HG02610 (cell line): Measurements from ENCODE around the gene MAGEB17.

Experiments
- ATAC-seq: cut with Tn5 transposase; IDR thresholded peaks from one replicate; pipeline ENCODE4 v1.9.1; 2021; ENCODE audit warnings: mild to moderate bottlenecking, moderate library complexity; ENCODE audit not compliant: unreplicated experiment

Gene MAGEB17

GRCh38 chrX:16208601-16209000, 41.3 kb downstream of the MAGEB17 start:
- ATAC-seq, result no peak

DNA sequence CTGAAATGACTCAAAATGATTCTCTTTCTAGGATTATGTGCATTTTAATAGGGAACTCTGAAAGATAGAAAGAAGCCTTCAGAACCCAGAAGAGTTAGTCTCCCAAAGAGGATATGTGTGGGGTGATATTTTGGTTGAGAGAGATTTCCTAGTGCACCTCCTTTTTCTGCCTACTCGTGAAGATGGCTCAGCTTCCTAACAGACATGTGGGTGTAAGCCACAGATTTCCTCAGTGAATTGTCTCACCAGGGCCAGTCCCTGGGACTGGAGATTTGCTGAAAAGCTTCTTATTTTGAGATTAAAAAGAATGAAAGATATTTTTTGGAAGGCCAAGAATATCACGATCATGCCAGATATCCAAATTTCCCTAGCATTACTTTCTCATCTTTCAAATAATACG, 42.8 kb downstream of the MAGEB17 start:
- ATAC-seq, result no peak

DNA sequence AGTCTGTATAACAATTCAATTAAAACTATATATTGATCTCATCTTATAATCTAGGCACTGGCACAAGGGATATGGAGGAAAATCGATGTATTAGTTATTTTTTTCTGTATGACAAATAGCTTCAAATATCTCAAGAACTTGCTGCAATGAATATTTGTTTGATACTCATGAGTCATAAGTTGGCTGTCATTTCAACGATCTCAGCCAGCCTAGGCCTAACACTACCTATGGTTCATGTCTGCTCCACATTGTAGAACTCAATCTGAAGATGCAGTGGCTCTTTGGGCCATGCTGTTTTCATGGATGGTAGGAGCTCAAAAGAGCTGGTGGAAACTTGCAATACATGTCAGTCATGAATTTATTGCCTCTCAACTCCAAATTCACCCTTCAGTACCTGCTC, 44.7 kb downstream of the MAGEB17 start:
- no peak for ATAC-seq

- ATAC-seq, result no peak
Observed at GRCh38 chrX:16212436-16212835, 45.2 kb downstream of the MAGEB17 start.

- ATAC-seq, result no peak
Observed at GRCh38 chrX:16213961-16214360, 46.7 kb downstream of the MAGEB17 start.

DNA sequence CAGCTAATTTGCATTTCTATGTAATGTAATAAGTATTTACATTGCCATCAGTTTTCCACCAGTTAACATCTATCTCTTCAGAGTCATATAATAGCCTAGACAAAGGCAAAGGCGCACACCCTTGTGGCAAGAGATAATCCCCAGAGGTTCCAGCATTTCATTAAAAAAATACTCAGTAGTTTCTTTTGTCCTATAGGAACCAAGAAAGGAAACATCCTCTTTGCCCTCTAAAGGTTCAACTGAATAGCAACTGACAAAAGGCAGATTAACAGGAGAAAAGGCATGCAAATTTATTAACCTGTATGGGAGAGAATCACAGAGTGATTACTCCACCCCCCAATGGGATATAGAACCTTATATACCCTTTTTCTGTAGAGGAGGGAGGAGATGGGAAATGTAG, 48.4 kb downstream of the MAGEB17 start:
- no peak for ATAC-seq
